AG04449 (cell line): ENCODE results near the gene TBC1D2.

Source experiments
- CTCF ChIA-PET: fragments of 350-600 bp; formaldehyde crosslinking; extraction: SDS; loops from one replicate; lab custom pipeline; 2021; ENCODE audit warnings: antibody characterized with exemption; lab: Yijun Ruan, JAX
- POLR2A ChIA-PET: fragments of 400-600, 350-600 bp; formaldehyde crosslinking; extraction: SDS; loops from one replicate; lab custom pipeline; 2020; ENCODE audit warnings: antibody characterized with exemption, inconsistent platforms; lab: Yijun Ruan, JAX
- DNase-seq: peaks from one replicate; pipeline ENCODE4 v3.0.0-alpha.2; 2010; ENCODE audit warnings: low read depth, low spot score
- H3K4me3 ChIP-seq: 2 replicates; pipeline ENCODE4 v1.5.1; 2011; ENCODE audit warnings: low read depth, mild to moderate bottlenecking, control low read depth, low read length
- CTCF ChIP-seq: IDR thresholded peaks from one replicate; pipeline ENCODE4 v1.5.1; 2011; ENCODE audit warnings: mild to moderate bottlenecking, moderate library complexity, low read length, control low read depth, inconsistent platforms; ENCODE audit not compliant: insufficient read depth; ENCODE audit errors: missing control alignments

The TBC1D2 gene

GRCh38 chr9:98264516-98264915, 9.1 kb upstream of the TBC1D2 start:
- TF ChIP-seq CTCF, result no peak
- H3K4me3 ChIP-seq, result no peak overlapping the region
- DNase-seq, result no peak
- ChIA-PET CTCF (interaction anchor here (0.7 to 4.9 kb wide), 28 partner anchors 9 to 527 kb away, joined by 3 to 157 read pairs (median 4); partner anchors contain the start of genes TRIM14 and TRMO), POLR2A (no interaction called here)

GRCh38 chr9:98263482-98264357, 8.3 kb upstream of the TBC1D2 start:
- no peak overlapping the region for H3K4me3 ChIP-seq
- ChIA-PET CTCF (interaction anchor here (0.7 to 4.9 kb wide), 37 partner anchors 9 to 528 kb away, joined by 3 to 157 read pairs (median 4); partner anchors contain the start of genes TRIM14 and TRMO), POLR2A (no interaction called here)
- DNase-seq, result peak; percentile 29
- peak; percentile 96 for TF ChIP-seq CTCF

GRCh38 chr9:98263080-98263479, 7.6 kb upstream of the TBC1D2 start:
- H3K4me3 ChIP-seq, result no peak overlapping the region
- DNase-seq, result no peak
- no peak for TF ChIP-seq CTCF
- POLR2A ChIA-PET, result no interaction called here
- CTCF ChIA-PET, result interaction anchor here (0.6 to 4.9 kb wide), 24 partner anchors 8 to 512 kb away, joined by 3 to 157 read pairs (median 4); partner anchors contain the start of gene TRMO

GRCh38 chr9:98262056-98262455, 6.6 kb upstream of the TBC1D2 start:
- no peak for DNase-seq
- TF ChIP-seq CTCF, result no peak
- H3K4me3 ChIP-seq, result no peak overlapping the region
- CTCF ChIA-PET, result interaction anchor here (1.1 to 4.9 kb wide), 10 partner anchors 9 to 513 kb away, joined by 3 to 157 read pairs (median 8); partner anchors contain the start of gene TRMO
- POLR2A ChIA-PET, result no interaction called here

GRCh38 chr9:98260635-98261034, 5.2 kb upstream of the TBC1D2 start:
- H3K4me3 ChIP-seq, result no peak overlapping the region
- DNase-seq, result no peak
- no peak for TF ChIP-seq CTCF
- ChIA-PET CTCF (interaction anchor here (1.6 to 9.6 kb wide), 3 partner anchors 54 to 338 kb away, joined by 6 to 115 read pairs (median 19); partner anchors contain the start of gene TRMO), POLR2A (no interaction called here)

- CTCF ChIA-PET, result interaction anchor here (1.0 to 9.6 kb wide), 5 partner anchors 42 to 516 kb away, joined by 4 to 115 read pairs (median 8); partner anchors contain the start of gene TRMO
- no peak for TF ChIP-seq CTCF
- POLR2A ChIA-PET, result no interaction called here
- H3K4me3 ChIP-seq, result no peak overlapping the region
- DNase-seq, result no peak
Observed at GRCh38 chr9:98259791-98260190, 4.3 kb upstream of the TBC1D2 start.
